Trophoblast cell (in vitro differentiated cells and primary cell): ENCODE results near the gene CFD.
"Not testable (repeated sequence)": the region's sequence is repeated elsewhere in the genome, so short reads cannot be mapped to it uniquely, and the experiment has no call there.

ENCODE experiments used
- DNase-seq, 2 donors: peaks; one replicate each; pipeline ENCODE4 v3.0.0-alpha.2; 2016
- H2AFZ ChIP-seq: 2 replicates; pipeline ENCODE4 v1.6.1; 2013; ENCODE audit warnings: low read length, moderate library complexity, mild to moderate bottlenecking; ENCODE audit not compliant: insufficient read depth, poor library complexity
- H2AK5ac ChIP-seq: 2 replicates; pipeline ENCODE4 v1.6.1; 2013; ENCODE audit warnings: mild to moderate bottlenecking, low read length
- H2BK120ac ChIP-seq: 2 replicates; pipeline ENCODE4 v1.6.1; 2013; ENCODE audit warnings: low read length, mild to moderate bottlenecking, moderate library complexity; ENCODE audit not compliant: insufficient read depth, poor library complexity
- H2BK12ac ChIP-seq: 2 replicates; pipeline ENCODE4 v1.6.1; 2013; ENCODE audit warnings: mild to moderate bottlenecking, low read length, moderate library complexity
- H2BK5ac ChIP-seq: 2 replicates; pipeline ENCODE4 v1.6.1; 2013; ENCODE audit warnings: low read length, low read depth, moderate library complexity, mild to moderate bottlenecking; ENCODE audit not compliant: poor library complexity
- H3K14ac ChIP-seq: 2 replicates; pipeline ENCODE4 v1.6.1; 2013; ENCODE audit warnings: mild to moderate bottlenecking, low read length
- H3K18ac ChIP-seq: 2 replicates; pipeline ENCODE4 v1.6.1; 2013; ENCODE audit warnings: mild to moderate bottlenecking, low read length
- H3K23ac ChIP-seq: 2 replicates; pipeline ENCODE4 v1.6.1; 2013; ENCODE audit warnings: low read length
- H3K27ac ChIP-seq: 2 replicates; pipeline ENCODE4 v1.5.1; 2013; ENCODE audit warnings: low read depth, mild to moderate bottlenecking, inconsistent platforms, low read length, moderate library complexity
- H3K27me3 ChIP-seq: 2 replicates; pipeline ENCODE4 v1.6.1; 2013; ENCODE audit warnings: inconsistent platforms, mild to moderate bottlenecking, low read length, moderate library complexity; ENCODE audit not compliant: insufficient read depth
- H3K36me3 ChIP-seq, 2 experiments: 1 replicate in 1 of 2; 2 replicates in 1 of 2; pipeline ENCODE4 v1.6.1; 2013; ENCODE audit warnings: low read length in 2 of 2, mild to moderate bottlenecking in 2 of 2, moderate library complexity in 1 of 2; ENCODE audit not compliant: insufficient read depth in 2 of 2, control insufficient read depth in 1 of 2
- H3K4ac ChIP-seq: 2 replicates; pipeline ENCODE4 v1.6.1; 2013; ENCODE audit warnings: low read depth, mild to moderate bottlenecking, low read length, moderate library complexity
- H3K4me1 ChIP-seq, 2 experiments: 1 replicate in 1 of 2; 2 replicates in 1 of 2; pipeline ENCODE4 v1.6.1; 2013; ENCODE audit warnings: low read length in 2 of 2, mild to moderate bottlenecking in 2 of 2, moderate library complexity in 1 of 2; ENCODE audit not compliant: insufficient read depth in 2 of 2, control insufficient read depth in 1 of 2
- H3K4me2 ChIP-seq: 2 replicates; pipeline ENCODE4 v1.6.1; 2013; ENCODE audit warnings: inconsistent platforms, mild to moderate bottlenecking, low read length, moderate library complexity
- H3K4me3 ChIP-seq: 2 replicates; pipeline ENCODE4 v1.5.1; 2013; ENCODE audit warnings: mild to moderate bottlenecking, low read depth, low read length, inconsistent platforms
- H3K79me1 ChIP-seq: one replicate; pipeline ENCODE4 v1.6.1; 2013; ENCODE audit warnings: low read length
- H3K79me2 ChIP-seq: 2 replicates; pipeline ENCODE4 v1.6.1; 2013; ENCODE audit warnings: low read length, mild to moderate bottlenecking; ENCODE audit not compliant: control insufficient read depth, insufficient read depth, poor library complexity
- H3K9ac ChIP-seq: 2 replicates; pipeline ENCODE4 v1.6.1; 2013; ENCODE audit warnings: mild to moderate bottlenecking, low read length
- H3K9me3 ChIP-seq: 2 replicates; pipeline ENCODE4 v1.6.1; 2013; ENCODE audit warnings: low read depth, mild to moderate bottlenecking, control low read depth, inconsistent platforms, low read length; ENCODE audit not compliant: insufficient read depth
- H4K12ac ChIP-seq: 2 replicates; pipeline ENCODE4 v1.6.1; 2013; ENCODE audit warnings: low read depth, mild to moderate bottlenecking, low read length, moderate library complexity
- H4K8ac ChIP-seq: 2 replicates; pipeline ENCODE4 v1.6.1; 2013; ENCODE audit warnings: low read depth, mild to moderate bottlenecking, low read length, moderate library complexity
- H4K91ac ChIP-seq: one replicate; pipeline ENCODE4 v1.6.1; 2013; ENCODE audit warnings: low read depth, mild to moderate bottlenecking, low read length, moderate library complexity
- WGBS: extraction: QIAGEN DNeasy Blood & Tissue Kit; methylation state at CpG from one replicate; pipeline ENCODE4 v1.1.7; 2013; ENCODE audit warnings: missing lambda C conversion rate; ENCODE audit not compliant: insufficient read length, insufficient coverage; ENCODE audit errors: extremely low coverage; 5-methylcytosine and 5-hydroxymethylcytosine counted together

CFD gene

DNA sequence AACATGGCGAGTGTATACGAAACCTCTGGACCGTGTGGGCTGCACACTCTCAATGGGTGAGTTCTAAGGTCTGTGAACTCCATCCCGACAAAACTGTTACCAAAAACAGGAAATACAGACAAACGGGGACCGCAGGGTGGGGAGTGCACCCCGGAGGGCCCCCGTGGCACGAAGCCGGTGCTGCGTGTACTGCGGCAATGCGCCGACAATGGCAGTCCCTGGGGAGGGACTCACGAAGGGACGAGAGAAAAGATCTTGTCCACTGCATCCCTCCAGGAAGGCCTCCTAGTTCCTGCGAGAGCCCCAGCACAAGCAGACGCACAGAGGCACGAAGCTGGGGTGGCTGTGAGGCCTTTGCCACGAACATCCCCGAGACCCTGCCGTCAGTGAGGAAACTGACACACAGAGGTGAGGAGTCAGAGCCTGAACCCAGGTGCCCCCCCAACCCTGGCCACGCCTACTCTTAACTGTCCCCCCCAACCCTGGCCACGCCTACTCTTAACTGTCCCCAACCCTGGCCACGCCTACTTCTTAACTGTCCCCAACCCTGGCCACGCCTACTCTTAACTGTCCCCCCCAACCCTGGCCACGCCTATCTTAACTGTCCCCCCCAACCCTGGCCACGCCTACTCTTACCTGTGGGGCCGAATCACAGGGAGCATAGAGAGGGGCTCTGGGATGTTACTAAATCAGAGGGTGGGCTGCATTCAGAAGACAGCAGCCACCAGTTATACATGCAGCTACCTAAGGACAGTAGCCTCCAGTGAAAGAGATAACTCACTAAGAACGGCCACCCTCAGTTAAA, 29.3 kb downstream of the CFD start:
- H2AK5ac ChIP-seq, result no peak overlapping the region
- no peak overlapping the region for H3K4ac ChIP-seq
- no peaks in the 10 kb centered on the region for H3K27me3 ChIP-seq
- H2BK12ac ChIP-seq, result no peak overlapping the region
- no peak overlapping the region for H2BK120ac ChIP-seq
- no peak overlapping the region for H4K12ac ChIP-seq
- WGBS, result no CpG with 5 or more reads among the region's 30 CpGs
- no peak overlapping the region for H2BK5ac ChIP-seq
- peaks cover 43 to 45% of the 10 kb centered on the region in 2 experiments for H3K36me3 ChIP-seq
- H3K9ac ChIP-seq, result no peak overlapping the region
- H3K14ac ChIP-seq, result no peak overlapping the region
- peaks cover 6% of the 10 kb centered on the region for H3K79me2 ChIP-seq
- H3K79me1 ChIP-seq, result peaks cover 18% of the 10 kb centered on the region
- no peak overlapping the region for H4K8ac ChIP-seq
- no peak overlapping the region for H3K4me3 ChIP-seq
- H3K9me3 ChIP-seq, result peaks cover 5% of the 10 kb centered on the region
- no peak for DNase-seq
- no peak overlapping the region for H3K4me2 ChIP-seq
- H3K18ac ChIP-seq, result no peak overlapping the region
- H3K27ac ChIP-seq, result no peak overlapping the region
- H3K4me1 ChIP-seq, result peaks cover 14 to 22% of the 10 kb centered on the region in 2 experiments
- H2AFZ ChIP-seq, result no peak overlapping the region
- no peak overlapping the region for H3K23ac ChIP-seq
- H4K91ac ChIP-seq, result no peak overlapping the region

GRCh38 chr19:889662-890295, 30.3 kb downstream of the CFD start:
- Histone ChIP-seq H3K27ac (no peak overlapping the region), H2AFZ (no peak overlapping the region), H3K79me1 (peaks cover 11% of the 10 kb centered on the region), H3K23ac (no peak overlapping the region), H2AK5ac (no peak overlapping the region), H2BK120ac (no peak overlapping the region), H4K91ac (no peak overlapping the region), H3K9ac (no peak overlapping the region), H3K36me3 (peaks cover 39 to 40% of the 10 kb centered on the region in 2 experiments), H3K4me1 (peaks cover 5 to 13% of the 10 kb centered on the region in 2 experiments), H3K14ac (no peak overlapping the region), H4K8ac (no peak overlapping the region), H2BK5ac (no peak overlapping the region), H3K27me3 (no peaks in the 10 kb centered on the region), H3K4me2 (no peak overlapping the region), H3K9me3 (peaks cover 5% of the 10 kb centered on the region), H3K4me3 (peak overlapping the region; percentile 53), H2BK12ac (no peak overlapping the region), H3K18ac (no peak overlapping the region), H4K12ac (no peak overlapping the region), H3K79me2 (peaks cover 4% of the 10 kb centered on the region), H3K4ac (no peak overlapping the region)
- no CpG with 5 or more reads among the region's 26 CpGs for WGBS
- DNase-seq, result peak in 1 of 2 donors; percentile 52

- no peak overlapping the region for H3K4me3 ChIP-seq
- no peak overlapping the region for H3K27ac ChIP-seq
- no peak overlapping the region for H2AFZ ChIP-seq
- H4K8ac ChIP-seq, result no peak overlapping the region
- no peak overlapping the region for H3K18ac ChIP-seq
- H2BK120ac ChIP-seq, result no peak overlapping the region
- H3K4me2 ChIP-seq, result no peak overlapping the region
- H3K4me1 ChIP-seq, result peaks cover 5 to 8% of the 10 kb centered on the region in 2 experiments
- no peak overlapping the region for H3K14ac ChIP-seq
- DNase-seq, result no peak
- peaks cover 4% of the 10 kb centered on the region for H3K79me2 ChIP-seq
- H2AK5ac ChIP-seq, result no peak overlapping the region
- H2BK5ac ChIP-seq, result no peak overlapping the region
- no peak overlapping the region for H4K12ac ChIP-seq
- H3K79me1 ChIP-seq, result peaks cover 10% of the 10 kb centered on the region
- H3K9me3 ChIP-seq, result peaks cover 3% of the 10 kb centered on the region
- H3K27me3 ChIP-seq, result no peaks in the 10 kb centered on the region
- no peak overlapping the region for H3K4ac ChIP-seq
- no peak overlapping the region for H3K23ac ChIP-seq
- H2BK12ac ChIP-seq, result no peak overlapping the region
- no CpG with 5 or more reads among the region's 18 CpGs for WGBS
- no peak overlapping the region for H3K9ac ChIP-seq
- no peak overlapping the region for H4K91ac ChIP-seq
- H3K36me3 ChIP-seq, result peaks cover 29 to 30% of the 10 kb centered on the region in 2 experiments
Observed at GRCh38 chr19:890831-891230, 31.4 kb downstream of the CFD start.

- H3K18ac ChIP-seq, H3K9me3 ChIP-seq, H3K79me2 ChIP-seq, H4K8ac ChIP-seq, H4K91ac ChIP-seq, H2BK12ac ChIP-seq, H3K4me3 ChIP-seq, H2BK120ac ChIP-seq, H3K23ac ChIP-seq, H2BK5ac ChIP-seq, H2AFZ ChIP-seq, H3K9ac ChIP-seq, H3K14ac ChIP-seq, H4K12ac ChIP-seq, H3K27me3 ChIP-seq, H2AK5ac ChIP-seq, H3K79me1 ChIP-seq, H3K27ac ChIP-seq, H3K4me1 ChIP-seq: not testable (repeated sequence)
- peak; percentile 38 to 47 for DNase-seq
- H3K4me2 ChIP-seq, result peak overlapping the region; percentile 70
- peaks cover 22 to 28% of the 10 kb centered on the region in 2 experiments for H3K36me3 ChIP-seq
- WGBS, result no CpG with 5 or more reads among the region's 50 CpGs
- peak overlapping the region; percentile 57 for H3K4ac ChIP-seq
Observed at GRCh38 chr19:891421-892200, 32.1 kb downstream of the CFD start.
